SK-N-SH treated with all-trans-retinoic acid at 6 μM for 48 hours (cell line): ENCODE measurements around the gene ARL15.

Experiments
- BACH2 ChIP-seq: fragments of 250-450 bp; sonication (Bioruptor Pico); IDR thresholded peaks from 2 replicates; pipeline ENCODE4 v1.9.0; 2021; ENCODE audit warnings: mild to moderate bottlenecking, borderline replicate concordance
- CREB5 ChIP-seq: fragments of 250-450 bp; sonication (Bioruptor Pico); IDR thresholded peaks from 2 replicates; pipeline ENCODE4 v1.5.1; 2020; ENCODE audit warnings: low read depth, mild to moderate bottlenecking, moderate library complexity
- ESRRG ChIP-seq: fragments of 250-450 bp; sonication (Bioruptor Pico); IDR thresholded peaks from 2 replicates; pipeline ENCODE4 v1.6.1; 2021; ENCODE audit warnings: mild to moderate bottlenecking
- GLIS3 ChIP-seq: fragments of 250-450 bp; sonication (Bioruptor Pico); IDR thresholded peaks from 2 replicates; pipeline ENCODE4 v1.5.0; 2020; ENCODE audit warnings: mild to moderate bottlenecking, moderate library complexity
- OSR1 ChIP-seq: fragments of 250-450 bp; sonication (Bioruptor Pico); IDR thresholded peaks from 2 replicates; pipeline ENCODE4 v1.8.0; 2022; ENCODE audit warnings: moderate library complexity, mild to moderate bottlenecking, inconsistent platforms
- PPARA ChIP-seq: fragments of 250-450 bp; sonication (Bioruptor Pico); IDR thresholded peaks from 2 replicates; pipeline ENCODE4 v1.5.0; 2020; ENCODE audit warnings: mild to moderate bottlenecking, borderline replicate concordance
- RARB ChIP-seq: fragments of 250-450 bp; sonication (Bioruptor Pico); IDR thresholded peaks from 2 replicates; pipeline ENCODE4 v1.8.0; 2021; ENCODE audit warnings: mild to moderate bottlenecking, moderate library complexity
- SNAI2 ChIP-seq: fragments of 250-450 bp; sonication (Bioruptor Pico); IDR thresholded peaks from 2 replicates; pipeline ENCODE4 v1.5.0; 2020; ENCODE audit warnings: mild to moderate bottlenecking, moderate library complexity
- ZFP3 ChIP-seq: fragments of 250-450 bp; sonication (Bioruptor Pico); IDR thresholded peaks from 2 replicates; pipeline ENCODE4 v1.5.0; 2020; ENCODE audit warnings: mild to moderate bottlenecking, moderate library complexity
- ZFP30 ChIP-seq: fragments of 450-650 bp; formaldehyde crosslinking; IDR thresholded peaks from 2 replicates; pipeline ENCODE4 v1.5.0; 2022; ENCODE audit warnings: mild to moderate bottlenecking, moderate library complexity
- ZNF565 ChIP-seq: fragments of 450-650 bp; formaldehyde crosslinking; conservative IDR thresholded peaks from 2 replicates; pipeline ENCODE4 v1.5.0; 2020; ENCODE audit warnings: low read depth, mild to moderate bottlenecking, moderate library complexity
- ZNF8 ChIP-seq: fragments of 450-650 bp; formaldehyde crosslinking; IDR thresholded peaks from 2 replicates; pipeline ENCODE4 v1.5.0; 2020; ENCODE audit warnings: mild to moderate bottlenecking, moderate library complexity
- TF ChIP-seq, protein P1 (sequence below): fragments of 250-450 bp; sonication (Bioruptor Pico); IDR thresholded peaks from 2 replicates; pipeline ENCODE4 v1.8.0; 2021; ENCODE audit warnings: low read depth, mild to moderate bottlenecking, moderate library complexity, borderline replicate concordance
- TF ChIP-seq, protein P2 (sequence below): fragments of 250-450 bp; sonication (Bioruptor Pico); IDR thresholded peaks from 2 replicates; pipeline ENCODE4 v1.8.0; 2020; ENCODE audit warnings: mild to moderate bottlenecking, moderate library complexity, borderline replicate concordance

DNA sequence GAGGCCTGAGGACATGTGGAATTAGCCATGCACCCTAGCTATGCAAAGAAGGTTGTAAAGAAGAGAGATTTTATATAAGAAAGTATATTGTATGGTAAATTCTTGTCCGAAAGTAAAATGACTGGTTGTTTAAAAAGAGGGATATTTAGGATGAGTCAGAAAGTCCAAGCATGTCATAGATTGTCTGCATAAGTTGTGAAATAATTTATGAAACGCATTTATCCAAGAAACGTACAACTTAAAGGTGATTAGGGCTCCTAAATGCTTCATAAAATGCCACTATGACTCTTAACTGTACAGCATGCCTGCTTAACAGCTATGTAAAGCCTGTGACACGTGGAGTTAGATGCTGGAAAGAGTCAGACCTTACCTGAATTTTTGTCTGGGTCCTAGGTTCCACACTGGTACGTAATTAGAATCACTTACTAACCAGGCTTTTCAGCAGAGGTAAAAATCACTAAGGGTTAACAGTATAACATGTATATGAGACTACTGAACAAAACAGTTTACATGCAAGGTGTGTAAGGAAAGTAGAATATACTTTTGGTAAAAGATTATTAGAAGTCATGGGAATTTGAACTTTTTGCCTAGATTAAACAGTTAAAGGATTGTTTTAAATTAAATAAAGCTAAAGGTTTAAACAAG lies 37.0 kb upstream of the ARL15 start:
- TF ChIP-seq GLIS3 (CRISPR knock-in tag) (no peak), ZNF8 (CRISPR knock-in tag) (no peak), OSR1 (CRISPR knock-in tag) (no peak), ZNF565 (no peak), ESRRG (CRISPR knock-in tag) (no peak), CREB5 (CRISPR knock-in tag) (no peak), RARB (CRISPR knock-in tag) (no peak), ZFP30 (CRISPR knock-in tag) (no peak), SNAI2 (CRISPR knock-in tag) (no peak), BACH2 (CRISPR knock-in tag) (no peak), PPARA (CRISPR knock-in tag) (no peak), ZFP3 (CRISPR knock-in tag) (no peak)
- TF ChIP-seq, protein P1, sequence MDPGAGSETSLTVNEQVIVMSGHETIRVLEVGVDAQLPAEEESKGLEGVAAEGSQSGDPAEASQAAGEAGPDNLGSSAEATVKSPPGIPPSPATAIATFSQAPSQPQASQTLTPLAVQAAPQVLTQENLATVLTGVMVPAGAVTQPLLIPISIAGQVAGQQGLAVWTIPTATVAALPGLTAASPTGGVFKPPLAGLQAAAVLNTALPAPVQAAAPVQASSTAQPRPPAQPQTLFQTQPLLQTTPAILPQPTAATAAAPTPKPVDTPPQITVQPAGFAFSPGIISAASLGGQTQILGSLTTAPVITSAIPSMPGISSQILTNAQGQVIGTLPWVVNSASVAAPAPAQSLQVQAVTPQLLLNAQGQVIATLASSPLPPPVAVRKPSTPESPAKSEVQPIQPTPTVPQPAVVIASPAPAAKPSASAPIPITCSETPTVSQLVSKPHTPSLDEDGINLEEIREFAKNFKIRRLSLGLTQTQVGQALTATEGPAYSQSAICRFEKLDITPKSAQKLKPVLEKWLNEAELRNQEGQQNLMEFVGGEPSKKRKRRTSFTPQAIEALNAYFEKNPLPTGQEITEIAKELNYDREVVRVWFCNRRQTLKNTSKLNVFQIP (CRISPR knock-in tag), result no peak
- TF ChIP-seq, protein P2, sequence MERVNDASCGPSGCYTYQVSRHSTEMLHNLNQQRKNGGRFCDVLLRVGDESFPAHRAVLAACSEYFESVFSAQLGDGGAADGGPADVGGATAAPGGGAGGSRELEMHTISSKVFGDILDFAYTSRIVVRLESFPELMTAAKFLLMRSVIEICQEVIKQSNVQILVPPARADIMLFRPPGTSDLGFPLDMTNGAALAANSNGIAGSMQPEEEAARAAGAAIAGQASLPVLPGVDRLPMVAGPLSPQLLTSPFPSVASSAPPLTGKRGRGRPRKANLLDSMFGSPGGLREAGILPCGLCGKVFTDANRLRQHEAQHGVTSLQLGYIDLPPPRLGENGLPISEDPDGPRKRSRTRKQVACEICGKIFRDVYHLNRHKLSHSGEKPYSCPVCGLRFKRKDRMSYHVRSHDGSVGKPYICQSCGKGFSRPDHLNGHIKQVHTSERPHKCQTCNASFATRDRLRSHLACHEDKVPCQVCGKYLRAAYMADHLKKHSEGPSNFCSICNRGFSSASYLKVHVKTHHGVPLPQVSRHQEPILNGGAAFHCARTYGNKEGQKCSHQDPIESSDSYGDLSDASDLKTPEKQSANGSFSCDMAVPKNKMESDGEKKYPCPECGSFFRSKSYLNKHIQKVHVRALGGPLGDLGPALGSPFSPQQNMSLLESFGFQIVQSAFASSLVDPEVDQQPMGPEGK (CRISPR knock-in tag), result no peak
